Inflammatory macrophage (primary cell): Measurements from ENCODE around the gene SINHCAF.

ENCODE experiments used
- DNase-seq, 2 donors: peaks; one replicate each; pipeline ENCODE4 v3.0.0-alpha.2; 2020 to 2022

Gene SINHCAF

GRCh38 chr12:31331242-31331641 is 5.3 kb upstream of the SINHCAF start:
- no peak for DNase-seq

GRCh38 chr12:31326736-31327659 is 1.0 kb upstream of the SINHCAF start:
- DNase-seq = no peak

GRCh38 chr12:31325524-31325875 is 450 bp downstream of the SINHCAF start:
- no peak for DNase-seq

GRCh38 chr12:31324845-31325523 is 966 bp downstream of the SINHCAF start:
- peak; percentile 21 to 36 for DNase-seq

GRCh38 chr12:31324116-31324844 is 1.7 kb downstream of the SINHCAF start:
- peak; percentile 65 to 69 for DNase-seq

GRCh38 chr12:31323391-31324115 is 2.4 kb downstream of the SINHCAF start:
- DNase-seq = peak; percentile 42 to 65

- peak in 1 of 2 donors; percentile 27 for DNase-seq
These were observed 3.1 kb downstream of the SINHCAF start for GRCh38 chr12:31322801-31323207.

- no peak for DNase-seq
These were observed 4.1 kb downstream of the SINHCAF start for GRCh38 chr12:31321897-31322228.

- no peak for DNase-seq
These were observed 4.6 kb downstream of the SINHCAF start for GRCh38 chr12:31321186-31321896.

GRCh38 chr12:31318657-31319269 is 7.2 kb downstream of the SINHCAF start:
- no peak for DNase-seq

GRCh38 chr12:31317471-31318395 is 8.2 kb downstream of the SINHCAF start:
- DNase-seq = no peak

- DNase-seq = no peak
These were observed 9.1 kb downstream of the SINHCAF start for GRCh38 chr12:31316891-31317290.

GRCh38 chr12:31315784-31316465 is 10.0 kb downstream of the SINHCAF start:
- no peak for DNase-seq

GRCh38 chr12:31315044-31315715 is 10.8 kb downstream of the SINHCAF start:
- DNase-seq = no peak

- no peak for DNase-seq
These were observed 13.5 kb downstream of the SINHCAF start for GRCh38 chr12:31312431-31312830.

- DNase-seq = no peak
These were observed 14.2 kb downstream of the SINHCAF start for GRCh38 chr12:31311634-31312258.

- DNase-seq = no peak
These were observed 15.5 kb downstream of the SINHCAF start for GRCh38 chr12:31310488-31310887.

GRCh38 chr12:31309279-31309678 is 16.7 kb downstream of the SINHCAF start:
- no peak for DNase-seq

GRCh38 chr12:31308116-31308515 is 17.8 kb downstream of the SINHCAF start:
- DNase-seq = no peak
